Activated CD4-positive, alpha-beta T cell treated with anti-CD3 and anti-CD28 coated beads, Interleukin-10, Interleukin-2, amounts not matched to agents 100 ng/mL and 50 ng/mL, durations not matched to agents 16 hours and 8 hours (primary cell): Measurements from ENCODE around the gene ADAMTS8.

Experiments used
- DNase-seq: peaks from one replicate; pipeline ENCODE4 v3.0.0-alpha.2; 2020

The ADAMTS8 gene

DNA sequence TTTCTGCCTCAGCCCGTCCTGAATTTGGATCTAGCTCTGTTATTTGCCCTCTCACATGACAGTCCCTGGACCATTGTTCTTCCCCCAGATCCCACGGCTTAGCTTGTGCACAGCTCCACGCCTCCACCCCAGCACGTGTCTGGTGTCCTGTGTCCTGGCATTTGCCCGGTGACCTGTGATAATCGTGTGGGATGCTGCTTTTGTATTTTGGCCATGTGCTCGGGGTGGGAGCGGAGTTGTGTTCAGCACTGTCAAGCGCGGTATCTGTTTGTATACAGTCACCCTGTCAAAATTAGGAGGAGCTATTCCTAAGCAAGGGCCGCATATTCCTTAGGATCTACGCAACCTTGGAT lies 11.9 kb downstream of the ADAMTS8 start:
- DNase-seq = no peak

DNA sequence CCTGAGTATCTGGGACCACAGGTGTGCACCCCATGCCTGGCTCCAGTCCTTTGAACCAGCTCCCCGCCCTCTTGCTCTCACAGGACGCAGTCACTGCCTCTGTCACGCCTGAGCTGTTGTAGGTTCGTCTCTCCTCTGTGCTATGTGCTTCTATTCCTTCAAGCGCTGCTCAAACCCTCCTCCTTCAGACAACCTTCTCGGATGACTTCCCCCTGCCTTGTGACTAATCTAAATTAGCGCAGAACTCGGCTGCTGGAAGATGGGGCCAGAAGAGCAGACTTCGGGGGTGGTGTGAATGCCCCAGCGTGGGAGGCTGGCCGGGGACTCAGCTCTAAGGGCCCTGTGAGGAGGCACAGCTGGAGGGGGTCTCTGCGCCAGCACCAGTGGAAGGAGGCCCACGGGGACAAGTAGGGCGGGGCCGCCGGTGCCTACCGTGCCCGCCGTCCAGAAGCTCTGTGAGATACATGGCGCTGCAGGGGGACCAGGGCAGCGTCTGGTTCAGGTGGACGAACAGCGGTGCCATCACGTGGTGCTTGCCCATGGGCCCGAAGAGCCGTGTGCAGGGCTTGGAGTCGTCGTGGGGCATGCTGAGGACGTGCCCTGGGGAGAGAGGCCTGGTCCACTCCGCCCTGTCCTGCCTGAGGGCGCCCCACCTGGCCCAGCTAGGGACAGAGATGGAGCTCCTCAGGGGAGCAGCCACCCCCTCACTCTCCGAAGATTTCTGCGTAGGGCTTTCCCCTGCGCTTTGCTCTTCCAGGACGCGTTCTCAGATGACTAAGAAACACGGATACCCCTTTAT lies 12.5 kb downstream of the ADAMTS8 start:
- no peak for DNase-seq

DNA sequence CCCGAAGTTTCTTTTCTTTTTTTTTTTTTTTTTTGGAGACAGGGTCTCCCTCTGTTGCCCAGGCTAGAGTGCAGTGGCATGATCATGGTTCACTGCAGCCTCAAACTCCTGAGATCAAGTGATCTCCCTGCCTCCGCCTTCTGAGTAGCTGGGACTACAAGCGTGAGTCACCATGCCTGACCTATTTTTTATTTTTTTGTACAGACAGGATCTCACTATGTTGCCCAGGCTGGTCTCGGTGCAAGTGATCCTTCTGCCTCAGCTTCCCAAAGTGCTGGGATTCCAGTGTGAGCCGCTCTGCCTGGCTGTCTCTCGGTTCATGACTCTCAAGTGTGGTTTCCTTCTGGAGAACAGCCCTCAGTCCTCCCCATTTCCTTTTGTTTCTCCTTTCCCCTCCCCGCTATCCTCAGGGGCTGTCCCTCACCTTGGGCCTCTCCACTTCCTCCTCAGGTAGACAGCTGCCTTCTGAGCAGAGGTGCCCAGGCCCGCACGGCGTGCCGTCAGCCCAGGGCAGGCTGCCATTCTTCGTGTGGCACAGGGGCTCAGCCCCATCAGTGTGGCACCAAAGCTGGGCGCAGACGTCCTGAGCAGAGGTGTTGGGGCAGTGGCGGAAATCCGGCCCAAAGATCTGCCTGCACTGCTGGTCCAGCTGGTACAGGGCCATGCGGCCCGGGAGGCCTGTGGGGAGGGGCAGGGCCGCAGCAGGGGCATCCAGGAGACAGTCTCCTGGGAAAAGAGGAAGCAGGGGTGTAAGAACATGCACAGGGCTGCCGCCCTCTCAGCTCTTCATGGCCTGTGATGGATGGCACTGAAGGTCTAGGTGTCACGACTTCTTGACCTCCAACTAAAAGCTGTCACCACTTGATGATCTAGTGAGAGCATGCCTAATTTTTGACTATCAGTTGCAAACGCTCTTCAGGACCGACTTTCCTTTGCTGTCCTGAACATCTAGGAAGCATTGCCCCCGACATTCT lies 14.0 kb downstream of the ADAMTS8 start:
- no peak for DNase-seq

DNA sequence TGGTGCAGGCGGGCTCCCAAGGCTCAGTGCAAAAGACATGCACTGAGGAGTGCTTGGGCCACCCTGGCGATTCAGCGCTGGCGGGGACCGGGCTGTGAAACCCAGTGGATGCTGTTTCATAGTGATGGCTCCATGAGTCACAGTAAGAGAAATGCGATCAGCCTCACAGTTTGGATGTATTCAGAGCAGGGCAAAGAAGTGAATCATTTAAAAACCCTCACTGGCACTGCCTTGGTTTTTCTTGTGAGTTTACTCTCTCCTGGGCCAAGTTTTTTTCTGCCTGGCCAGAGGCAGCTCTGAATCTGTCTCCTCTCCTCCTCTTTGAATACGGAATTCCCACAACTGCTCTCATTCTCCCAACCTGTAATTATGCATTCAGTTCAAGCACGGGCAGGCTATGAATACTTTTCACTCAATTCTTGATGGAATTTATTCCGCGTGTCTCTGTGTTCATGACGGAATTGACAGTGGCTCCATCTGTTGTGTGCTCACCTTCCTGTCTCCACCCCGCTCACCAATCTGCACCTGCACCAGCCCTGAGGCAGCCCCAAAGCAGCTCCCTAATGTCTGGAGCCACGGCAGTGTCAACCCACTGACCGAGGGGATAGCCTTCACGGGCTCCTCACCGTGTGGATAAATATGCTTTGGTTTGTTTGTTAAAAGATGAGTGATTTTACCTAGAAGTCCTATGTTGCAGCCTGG lies 14.9 kb downstream of the ADAMTS8 start:
- DNase-seq = peak; percentile 23

- no peak for DNase-seq
Observed at GRCh38 chr11:130411223-130411622, 17.2 kb downstream of the ADAMTS8 start.

DNA sequence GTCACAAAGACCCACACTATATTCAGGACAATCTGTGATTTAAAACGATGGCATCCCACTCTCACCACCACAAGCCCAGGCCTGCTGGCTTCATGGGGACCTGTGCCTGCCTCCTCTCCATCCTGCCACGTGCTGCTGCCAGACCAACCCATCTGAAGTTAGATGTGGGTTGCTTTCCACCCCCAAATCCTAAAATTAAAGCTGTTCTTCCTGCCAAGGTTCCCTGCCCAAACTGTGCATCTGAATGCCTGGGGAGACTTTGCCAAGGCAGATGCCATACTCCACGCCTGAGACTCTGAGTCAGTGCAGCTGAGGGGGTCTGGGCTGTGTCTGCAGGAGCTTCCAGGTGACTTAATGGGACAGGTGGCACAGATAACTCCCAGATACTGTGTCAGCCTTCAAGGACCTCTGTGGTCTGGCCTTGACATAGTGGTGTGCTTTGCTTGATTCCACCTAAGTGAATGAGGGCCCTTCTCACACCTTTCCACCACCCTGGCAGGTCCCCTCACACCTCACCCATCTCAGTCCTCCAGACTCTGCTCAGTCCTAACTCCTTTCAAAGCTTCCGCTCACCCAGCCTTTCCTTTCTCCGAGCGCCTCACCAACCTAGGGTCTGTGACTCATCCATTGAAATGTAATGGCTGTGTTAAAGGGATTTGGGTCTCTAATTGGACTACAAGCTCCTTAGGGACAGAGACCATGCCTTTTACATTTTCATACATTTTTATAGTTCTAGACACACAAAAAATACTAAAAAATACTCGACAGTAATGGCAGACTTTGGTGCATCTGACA lies 18.6 kb downstream of the ADAMTS8 start:
- no peak for DNase-seq

DNA sequence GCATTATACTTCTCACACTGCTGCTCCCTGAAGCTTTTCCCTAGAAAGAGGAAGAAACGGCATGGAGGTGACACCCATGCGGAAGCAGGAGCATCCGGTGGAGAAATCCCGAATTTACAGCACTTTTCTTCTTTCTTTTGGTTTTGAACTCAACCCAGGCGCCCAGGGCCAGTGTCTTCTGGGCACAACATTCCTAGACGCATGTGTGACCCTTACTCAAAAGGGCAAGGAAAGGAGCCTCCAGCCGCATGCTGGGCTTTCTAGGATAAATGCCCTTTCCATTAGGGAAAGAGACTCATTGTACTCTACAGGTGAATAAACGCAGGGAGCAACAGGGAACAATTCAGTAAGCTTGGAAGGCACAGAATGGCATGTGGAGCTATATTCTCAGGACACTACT lies 19.5 kb downstream of the ADAMTS8 start:
- no peak for DNase-seq

- DNase-seq = no peak
Observed at GRCh38 chr11:130408401-130408890, 20.0 kb downstream of the ADAMTS8 start.

DNA sequence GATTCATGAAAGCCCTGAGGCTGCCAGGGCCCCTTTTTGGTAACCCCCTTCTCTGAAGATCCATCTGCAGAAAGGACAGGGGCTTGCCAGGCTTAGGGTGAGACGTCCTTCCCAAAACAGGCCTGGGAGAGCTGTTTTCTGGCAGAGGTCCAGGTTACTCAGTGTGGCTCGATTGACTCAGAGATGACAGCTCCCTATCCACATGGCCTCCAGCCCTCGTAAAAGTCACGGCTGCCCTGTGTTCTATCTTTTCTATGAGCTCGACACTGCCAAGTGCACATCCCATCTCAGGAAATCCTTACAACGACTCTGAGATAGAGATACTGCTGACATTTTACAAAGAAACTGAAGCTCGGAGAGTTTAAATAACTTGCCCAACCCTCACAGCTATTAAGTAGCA lies 20.4 kb downstream of the ADAMTS8 start:
- DNase-seq = no peak

DNA sequence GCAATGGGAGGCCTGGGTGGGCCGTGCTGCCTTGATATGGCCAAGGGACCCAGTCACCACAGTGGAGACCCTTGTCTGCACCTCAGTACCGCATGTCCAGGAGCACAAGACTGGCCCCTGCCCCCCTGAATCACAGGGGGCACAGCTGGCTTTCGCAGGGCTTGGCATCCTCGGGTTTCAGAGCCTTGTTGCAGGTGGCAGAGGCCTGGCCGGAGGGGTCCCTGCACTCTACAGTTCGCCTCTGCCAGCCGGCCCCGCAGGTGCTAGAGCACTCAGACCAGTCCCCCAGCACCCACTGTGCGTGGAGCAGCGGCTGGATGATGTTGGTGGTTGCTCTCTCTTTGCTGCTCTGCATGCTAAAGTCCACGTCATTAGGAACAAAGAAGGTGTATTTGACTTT lies 23.0 kb downstream of the ADAMTS8 start:
- no peak for DNase-seq

GRCh38 chr11:130404727-130405126 lies 23.7 kb downstream of the ADAMTS8 start:
- no peak for DNase-seq

DNA sequence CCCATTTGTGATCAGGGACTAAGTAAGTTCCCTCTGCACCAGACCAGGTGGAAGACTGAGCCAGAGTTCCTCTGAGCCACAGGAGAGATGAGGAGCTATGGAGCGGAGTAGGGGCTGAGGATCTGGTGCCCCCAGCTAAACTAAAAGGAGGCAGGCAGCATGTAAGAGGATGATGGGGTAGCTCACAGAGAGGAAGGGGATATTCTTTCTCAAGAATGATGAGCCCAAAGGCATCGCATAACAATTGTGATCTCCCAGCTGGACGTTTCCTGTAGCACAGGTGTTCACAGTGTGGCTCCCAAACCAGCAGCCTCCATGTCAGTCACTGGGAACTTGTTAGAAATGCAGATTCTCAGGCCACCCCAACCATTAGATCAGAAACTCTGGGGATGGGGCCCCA lies 24.4 kb downstream of the ADAMTS8 start:
- no peak for DNase-seq

GRCh38 chr11:130403271-130403804 lies 25.1 kb downstream of the ADAMTS8 start:
- DNase-seq = no peak

DNA sequence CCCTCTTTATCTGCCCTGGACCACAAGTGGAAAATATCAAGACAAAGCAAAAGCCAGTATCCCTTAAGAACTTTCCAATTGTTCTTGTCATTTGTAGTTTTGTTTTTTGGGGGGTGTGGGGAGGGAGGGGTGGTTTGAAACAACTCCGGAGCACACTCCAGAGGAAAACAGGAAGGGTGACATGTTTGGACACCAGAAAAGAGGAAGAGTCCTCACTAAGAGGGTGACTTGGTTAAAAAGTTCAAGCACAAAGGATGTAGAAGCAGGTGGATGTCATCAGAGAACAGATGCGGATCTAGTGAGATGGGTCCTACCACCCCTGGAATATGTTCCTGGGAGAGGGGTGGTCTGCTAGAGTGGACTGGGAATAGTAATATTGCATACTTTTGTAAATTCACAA lies 25.8 kb downstream of the ADAMTS8 start:
- no peak for DNase-seq

GRCh38 chr11:130400781-130401483 lies 27.5 kb downstream of the ADAMTS8 start:
- DNase-seq = peak; percentile 6

- DNase-seq = no peak
Observed at GRCh38 chr11:130399196-130399595, 29.2 kb downstream of the ADAMTS8 start.

DNA sequence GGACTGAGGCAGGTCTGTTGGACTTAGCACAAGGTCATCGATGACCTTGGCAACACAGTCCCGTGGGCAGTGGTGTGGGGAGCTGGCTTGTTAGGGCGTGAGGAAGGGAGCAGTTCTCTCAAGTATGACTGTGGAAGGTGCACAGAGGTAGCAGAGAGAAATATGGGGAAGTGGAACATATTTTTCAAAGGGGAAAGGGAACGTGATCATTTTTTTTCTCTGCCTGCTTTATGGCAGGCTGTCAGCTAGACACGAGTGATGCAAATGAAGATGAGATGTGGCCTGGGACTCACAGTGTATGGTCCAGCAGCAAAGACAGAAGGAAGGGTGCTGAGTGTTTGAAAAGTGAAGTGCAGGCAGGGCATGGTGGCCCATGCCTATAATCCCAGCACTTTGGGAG lies 30.6 kb downstream of the ADAMTS8 start:
- DNase-seq = no peak

DNA sequence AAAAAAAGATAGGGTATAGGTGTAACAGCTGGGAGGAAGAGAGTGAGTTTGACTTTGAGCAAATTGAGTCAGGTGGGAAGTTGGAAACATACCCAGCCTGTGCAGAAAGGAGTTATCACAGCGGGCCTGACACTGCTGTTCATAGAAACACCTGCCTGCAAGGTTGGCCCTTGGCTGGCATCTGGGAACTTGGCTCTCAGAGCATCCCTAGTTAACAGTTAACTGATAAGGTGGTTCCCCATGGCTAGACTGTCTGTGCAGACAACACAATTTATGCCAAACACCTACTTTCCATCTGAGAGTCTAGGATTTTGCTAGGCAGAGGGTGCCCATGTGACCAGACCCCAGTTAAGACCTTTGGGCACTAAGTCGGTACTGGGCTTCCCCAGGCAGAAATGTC lies 31.4 kb downstream of the ADAMTS8 start:
- DNase-seq = no peak

DNA sequence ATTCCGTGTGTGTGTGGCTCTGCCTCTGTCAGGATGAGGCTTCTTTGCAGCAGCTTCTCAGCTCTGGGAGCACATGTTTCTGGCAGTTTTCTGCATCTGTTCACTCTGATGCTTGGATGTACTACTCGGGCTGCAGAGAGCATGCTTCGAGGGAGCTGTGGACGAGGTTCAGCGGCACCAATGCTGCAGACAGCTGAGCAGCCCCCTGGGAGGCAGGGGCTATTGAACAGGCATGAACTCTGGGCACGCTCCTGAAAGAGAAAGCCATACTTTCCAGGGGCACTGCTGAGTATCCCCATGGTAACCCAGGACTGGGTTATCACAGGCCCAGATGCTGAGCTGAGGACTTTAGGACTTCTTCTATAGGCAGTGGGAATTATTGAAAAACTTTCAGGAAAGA lies 33.8 kb downstream of the ADAMTS8 start:
- DNase-seq = no peak

- DNase-seq = no peak
Observed at GRCh38 chr11:130391711-130392110, 36.7 kb downstream of the ADAMTS8 start.

DNA sequence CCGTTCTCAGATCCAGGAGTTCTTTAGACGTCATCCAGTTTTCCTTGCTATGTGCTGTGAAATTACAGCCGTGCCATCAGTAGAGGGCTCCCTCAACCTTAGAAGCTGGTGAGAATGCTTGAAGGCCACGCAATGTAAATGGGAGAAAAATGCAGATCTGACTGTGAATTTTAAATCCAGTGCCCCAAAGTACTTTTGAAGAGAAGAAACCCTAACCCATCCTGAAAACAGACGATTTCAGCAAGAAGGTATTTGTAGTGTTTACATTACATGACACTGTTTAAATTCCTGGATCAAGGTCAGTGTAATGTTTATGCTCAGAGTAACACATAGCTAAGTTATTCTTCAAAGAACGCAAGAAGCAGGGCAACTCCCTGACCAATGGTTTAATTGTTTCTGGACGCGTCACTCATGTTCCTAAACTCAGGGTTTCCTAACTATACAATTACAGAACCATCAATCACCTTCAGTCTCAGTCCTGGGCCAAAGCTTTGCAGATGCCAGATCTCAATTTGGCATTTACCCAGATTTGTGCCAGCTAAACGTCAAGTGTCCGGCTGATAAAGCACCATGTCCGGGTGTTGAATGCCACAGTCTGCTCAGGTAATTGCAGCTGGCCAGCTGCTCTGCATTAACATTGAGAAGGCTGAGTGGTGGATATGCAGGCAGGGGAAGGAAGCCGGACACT lies 38.2 kb downstream of the ADAMTS8 start:
- DNase-seq = no peak
